H4 (cell line): ENCODE measurements around the gene MAU2. TPM values are rescaled to one million over a fixed set of nuclear protein-coding genes. Genes with fewer than 3 reads are reported as not detected.

Source experiments
- total RNA-seq: library from RNA; depleted of rRNA; stranded (reverse); fragments of >200 nt; shearing (Covaris generic); gene quantifications from 2 replicates; pipeline ENCODE4 v1.2.3, GENCODE V29; 2014; rRNA removed

Gene MAU2
- total RNA-seq, 1 experiment from 2014 or later = 12.8 TPM

Other genes with a start within 250 kb of the MAU2 start
- gene TMEM161A, start 182.4 kb upstream of the MAU2 start, total RNA-seq = 21.8 and 26.2 TPM in 2 replicates
- gene MEF2B, start 150.6 kb upstream of the MAU2 start, total RNA-seq = 0.27 TPM in 1 of 2 replicates, not detected in the other
- gene BORCS8, start 128.7 kb upstream of the MAU2 start, total RNA-seq = 19.3 and 26.4 TPM in 2 replicates
- 106 and 111 TPM in 2 replicates for gene RFXANK, start 128.6 kb upstream of the MAU2 start, total RNA-seq
- gene NR2C2AP, start 117.4 kb upstream of the MAU2 start, total RNA-seq = 48.1 and 50.5 TPM in 2 replicates
- not detected in 2 replicates for gene NCAN, start 108.9 kb upstream of the MAU2 start, total RNA-seq
- gene TM6SF2, start 47.5 kb upstream of the MAU2 start, total RNA-seq = not detected in 2 replicates
- 26.1 and 28.8 TPM in 2 replicates for gene SUGP1, start 320 bp upstream of the MAU2 start, total RNA-seq
- 10.9 and 30.5 TPM in 2 replicates for gene GATAD2A, start 84.8 kb downstream of the MAU2 start, total RNA-seq
- 0.54 and 1.3 TPM in 2 replicates for gene TSSK6, start 194.7 kb downstream of the MAU2 start, total RNA-seq
- gene NDUFA13, start 195.4 kb downstream of the MAU2 start, total RNA-seq = 76.8 and 89.2 TPM in 2 replicates
- gene YJEFN3, start 208.1 kb downstream of the MAU2 start, total RNA-seq = 0.10 TPM in 1 of 2 replicates, not detected in the other
- gene CILP2, start 217.4 kb downstream of the MAU2 start, total RNA-seq = 0.08 and 0.23 TPM in 2 replicates